Activated CD8-positive, alpha-beta memory T cell treated with anti-CD3 and anti-CD28 coated beads, Interleukin-2, amount 50 U/mL, for 24 hours (primary cell): Measurements from ENCODE around the gene PTPN9.

Experiments
- DNase-seq: peaks from one replicate; pipeline ENCODE4 v3.0.0-alpha.2; 2020; ENCODE audit errors: extremely low read depth

PTPN9 gene

DNA sequence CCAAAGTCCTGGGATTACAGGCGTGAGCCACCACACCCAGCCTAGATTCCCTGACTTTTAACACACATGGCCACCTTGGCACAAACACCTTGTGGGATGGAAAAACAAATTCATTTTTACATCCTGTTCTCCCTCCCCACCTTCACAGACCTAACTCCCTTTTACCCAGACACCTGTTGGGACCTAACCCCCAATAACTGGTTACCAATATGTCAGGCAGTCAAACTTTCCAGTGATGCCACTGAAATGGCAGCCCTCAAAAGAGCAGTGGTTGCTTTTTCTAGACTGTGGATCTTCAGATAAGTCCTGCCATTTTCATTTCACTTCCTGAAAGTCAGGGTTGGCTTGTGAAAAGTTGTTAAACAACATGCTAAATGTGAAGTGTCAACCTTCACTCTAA is 162.5 kb downstream of the PTPN9 start:
- no peak for DNase-seq
